GM19035 (cell line): ENCODE measurements around the gene SEMA3G.

Experiments
- ATAC-seq: cut with Tn5 transposase; IDR thresholded peaks from one replicate; pipeline ENCODE4 v1.9.1; 2021; ENCODE audit not compliant: unreplicated experiment

Gene SEMA3G

GRCh38 chr3:52479877-52480575 lies 35.1 kb upstream of the SEMA3G start:
- ATAC-seq = no peak

DNA sequence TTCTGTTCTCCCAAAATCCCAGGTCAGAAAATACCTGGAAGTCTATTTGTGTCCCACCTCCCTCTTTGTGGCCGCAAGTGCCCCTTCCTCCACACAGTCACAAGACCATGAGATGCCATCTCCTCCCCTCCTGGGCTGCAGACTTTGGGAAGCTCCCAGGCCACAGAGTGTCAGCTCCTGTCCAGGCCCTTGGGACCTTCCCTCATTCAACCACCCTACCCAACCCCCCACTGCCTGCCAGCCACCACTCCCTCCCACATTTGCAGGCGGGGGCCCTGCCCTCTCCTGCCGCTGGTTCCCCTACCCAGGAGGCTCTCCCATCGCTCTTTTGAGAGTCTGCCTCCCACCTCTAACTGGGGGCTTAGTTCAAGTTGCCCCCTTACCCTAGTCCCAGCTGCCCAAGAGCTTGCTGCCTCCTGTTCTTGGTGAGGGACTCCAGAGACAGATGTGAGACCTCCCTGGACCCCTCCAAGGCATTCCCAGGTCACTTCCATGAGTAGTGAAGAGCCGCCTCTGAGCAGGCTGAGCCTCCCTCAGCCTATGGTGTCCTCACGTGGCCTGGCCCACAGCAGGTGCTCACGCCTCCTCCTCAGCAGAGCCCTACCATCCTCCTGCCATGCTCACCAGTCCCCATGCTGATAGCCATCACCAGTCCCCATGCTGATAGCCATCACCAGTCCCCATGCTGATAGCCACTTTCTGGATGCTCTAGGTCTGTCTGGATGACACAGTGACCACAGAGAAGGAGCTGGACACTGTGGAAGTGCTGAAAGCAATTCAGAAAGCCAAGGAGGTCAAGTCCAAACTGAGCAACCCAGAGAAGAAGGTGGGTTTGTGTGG lies 34.4 kb upstream of the SEMA3G start:
- no peak for ATAC-seq

DNA sequence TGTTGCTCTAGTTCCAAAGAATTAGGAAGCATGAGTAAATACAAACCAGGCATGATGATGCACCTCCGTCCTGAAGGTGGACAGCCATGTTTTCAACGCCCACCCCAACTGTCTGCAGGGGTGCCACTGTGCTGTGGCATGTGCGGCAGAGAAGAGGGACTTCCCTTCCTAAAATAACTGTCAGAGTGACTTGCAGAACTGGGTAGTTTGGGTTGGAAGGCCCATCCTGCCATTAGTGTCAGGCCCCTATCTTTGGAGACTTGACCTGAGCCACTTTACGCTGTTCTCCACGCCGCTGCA lies 32.8 kb upstream of the SEMA3G start:
- no peak for ATAC-seq

- ATAC-seq = no peak
These were observed 32.3 kb upstream of the SEMA3G start for GRCh38 chr3:52477076-52477795.

GRCh38 chr3:52473026-52473425 lies 28.1 kb upstream of the SEMA3G start:
- ATAC-seq = no peak

DNA sequence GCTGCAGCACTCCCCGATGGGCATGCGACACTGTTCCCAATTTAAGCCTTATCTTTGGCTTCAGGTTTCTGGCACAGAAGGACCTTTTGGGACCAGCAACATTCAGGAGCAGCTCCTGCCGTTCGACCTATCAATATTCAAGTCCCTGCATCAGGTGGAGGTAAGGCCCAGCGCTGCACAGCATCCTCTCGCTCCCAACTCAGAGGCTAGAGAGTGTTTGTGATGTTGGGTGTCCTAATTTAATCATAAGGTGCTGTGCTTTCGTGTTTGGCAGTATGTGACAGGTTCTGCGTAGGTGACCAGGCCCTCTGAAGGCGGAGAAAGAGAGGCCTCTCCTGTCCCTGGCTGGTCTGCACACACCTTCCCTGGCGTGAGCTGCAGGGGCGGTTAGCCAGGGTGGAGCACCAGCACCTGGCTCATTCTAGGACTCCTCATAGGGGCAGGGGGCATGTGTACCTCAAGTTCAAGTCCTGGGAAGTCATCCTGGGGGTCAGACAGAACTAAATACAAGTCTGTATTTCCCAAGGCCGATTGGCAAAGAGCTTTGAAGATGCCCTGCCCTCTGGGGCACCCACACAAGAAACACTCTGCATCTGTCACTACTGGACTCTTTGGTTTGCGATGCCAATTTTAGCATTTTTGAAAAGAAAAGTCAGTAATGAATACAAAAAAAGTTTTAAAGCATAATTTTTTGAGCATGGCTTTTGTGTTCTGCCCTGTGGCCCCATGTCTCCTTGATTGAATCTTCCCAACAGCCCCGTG lies 27.5 kb upstream of the SEMA3G start:
- no peak for ATAC-seq

GRCh38 chr3:52471371-52472238 lies 26.7 kb upstream of the SEMA3G start:
- no peak for ATAC-seq

DNA sequence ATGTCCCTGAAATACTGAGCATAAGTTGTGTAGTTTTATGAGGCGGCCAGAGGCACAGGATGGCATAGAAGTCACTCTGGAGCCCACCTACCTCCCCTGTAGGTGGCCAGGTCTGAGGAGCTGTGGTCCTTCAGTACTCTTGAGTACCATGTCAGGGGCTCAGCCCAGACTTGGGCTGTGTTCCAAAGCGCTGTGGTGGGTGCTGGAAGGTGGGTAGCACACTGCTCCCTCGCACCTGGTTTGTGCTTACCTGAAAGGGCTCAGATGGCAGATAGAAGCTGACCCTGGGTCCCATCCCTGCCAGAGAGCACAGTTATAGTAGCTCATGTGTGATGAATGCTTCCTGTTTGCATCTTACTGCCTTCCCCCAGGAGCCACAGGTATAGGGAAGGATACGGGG lies 26.0 kb upstream of the SEMA3G start:
- ATAC-seq = no peak

GRCh38 chr3:52469001-52469400 lies 24.1 kb upstream of the SEMA3G start:
- no peak for ATAC-seq

- ATAC-seq = no peak
These were observed 23.4 kb upstream of the SEMA3G start for GRCh38 chr3:52468336-52468735.

- no peak for ATAC-seq
These were observed 18.5 kb upstream of the SEMA3G start for GRCh38 chr3:52463416-52463815.

GRCh38 chr3:52461874-52462273 lies 17.0 kb upstream of the SEMA3G start:
- no peak for ATAC-seq

DNA sequence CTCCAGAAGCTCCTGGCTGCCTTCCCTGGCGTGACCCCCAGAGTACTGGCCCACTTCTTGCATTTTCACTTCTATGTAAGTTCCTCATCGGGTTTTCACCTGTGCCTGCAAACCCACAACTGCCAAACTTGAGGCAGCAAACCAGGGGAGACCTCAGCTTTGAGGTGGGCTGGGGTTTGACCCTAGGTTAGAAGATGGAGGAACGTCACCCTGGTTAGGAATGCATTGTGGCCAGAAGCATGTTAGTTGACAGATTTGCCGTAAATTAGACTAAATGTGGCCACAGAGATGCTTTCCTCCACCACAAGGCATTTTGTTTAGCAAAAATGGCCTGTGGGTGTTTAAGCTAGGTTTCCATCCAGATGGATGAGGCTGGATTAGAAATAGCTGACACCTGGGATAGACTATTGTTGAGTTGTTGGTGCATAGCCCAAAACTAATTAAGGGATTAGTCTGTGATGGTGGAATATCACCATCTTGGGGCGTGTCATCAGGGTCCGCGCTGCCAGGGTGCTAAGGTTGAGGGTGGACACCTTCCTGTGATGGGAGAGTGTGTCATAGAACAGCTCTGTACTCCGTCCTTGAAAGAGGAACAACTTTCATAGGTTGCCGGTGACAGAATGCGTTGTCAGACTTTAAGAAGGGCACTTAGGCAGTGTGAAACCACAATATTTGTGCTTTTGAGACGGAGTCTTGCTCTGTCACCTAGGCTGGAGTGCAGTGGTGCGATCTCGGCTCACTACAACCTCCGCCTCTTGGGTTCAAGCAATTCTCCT lies 14.1 kb upstream of the SEMA3G start:
- ATAC-seq = no peak

- no peak for ATAC-seq
These were observed 13.3 kb upstream of the SEMA3G start for GRCh38 chr3:52458031-52458760.

GRCh38 chr3:52456800-52457183 lies 11.9 kb upstream of the SEMA3G start:
- ATAC-seq = no peak

GRCh38 chr3:52456169-52456799 lies 11.4 kb upstream of the SEMA3G start:
- ATAC-seq = no peak

- peak; percentile 80 for ATAC-seq
These were observed 10.6 kb upstream of the SEMA3G start, which contains the start of gene NISCH for GRCh38 chr3:52455283-52456168. NISCH (plus strand) TSS chr3:52455604; CDS start chr3:52455642, 38 bp downstream.
